Skeletal muscle cell (primary cell): ENCODE measurements around the gene CLCN1.
"Not testable (repeated sequence)": the region's sequence is repeated elsewhere in the genome, so short reads cannot be mapped to it uniquely, and the experiment has no call there.

Experiments used
- DNase-seq: peaks from one replicate; pipeline ENCODE4 v3.0.0-alpha.2; 2010; ENCODE audit warnings: low read depth
- H3K4me3 ChIP-seq: 2 replicates; pipeline ENCODE4 v1.5.1; 2011; ENCODE audit warnings: low read depth, mild to moderate bottlenecking, control low read depth, low read length, moderate library complexity

CLCN1 gene

GRCh38 chr7:143391462-143392404 is 75.8 kb downstream of the CLCN1 start:
- peak; percentile 59 for DNase-seq

GRCh38 chr7:143392427-143392826 is 76.5 kb downstream of the CLCN1 start:
- not testable (repeated sequence) for DNase-seq, H3K4me3 ChIP-seq

More at GRCh38 chr7:143391462-143392404, 75.8 kb downstream of the CLCN1 start:
- no peak overlapping the region for H3K4me3 ChIP-seq

GRCh38 chr7:143392875-143393266 is 77.0 kb downstream of the CLCN1 start:
- DNase-seq: no peak
- H3K4me3 ChIP-seq: no peak overlapping the region

- no peak overlapping the region for H3K4me3 ChIP-seq
- DNase-seq: no peak
Observed at GRCh38 chr7:143393267-143394041, 77.5 kb downstream of the CLCN1 start.

- no peak overlapping the region for H3K4me3 ChIP-seq
- DNase-seq: no peak
Observed at GRCh38 chr7:143394068-143394467, 78.2 kb downstream of the CLCN1 start.

- no peak for DNase-seq
- H3K4me3 ChIP-seq: no peak overlapping the region
Observed at GRCh38 chr7:143394777-143395176, 78.9 kb downstream of the CLCN1 start.

- no peak overlapping the region for H3K4me3 ChIP-seq
- no peak for DNase-seq
Observed at GRCh38 chr7:143395187-143396149, 79.6 kb downstream of the CLCN1 start.

- DNase-seq: no peak
Observed at GRCh38 chr7:143396182-143396581, 80.3 kb downstream of the CLCN1 start.

GRCh38 chr7:143396625-143397556 is 81.0 kb downstream of the CLCN1 start:
- DNase-seq: no peak
- no peak overlapping the region for H3K4me3 ChIP-seq

More at GRCh38 chr7:143396182-143396581, 80.3 kb downstream of the CLCN1 start:
- no peak overlapping the region for H3K4me3 ChIP-seq

GRCh38 chr7:143397710-143398530 is 82.0 kb downstream of the CLCN1 start:
- no peak overlapping the region for H3K4me3 ChIP-seq
- DNase-seq: no peak

- no peak for DNase-seq
- no peak overlapping the region for H3K4me3 ChIP-seq
Observed at GRCh38 chr7:143398616-143399015, 82.7 kb downstream of the CLCN1 start.

GRCh38 chr7:143399151-143399550 is 83.2 kb downstream of the CLCN1 start:
- DNase-seq: no peak
- H3K4me3 ChIP-seq: no peak overlapping the region

GRCh38 chr7:143399642-143400041 is 83.7 kb downstream of the CLCN1 start:
- H3K4me3 ChIP-seq: no peak overlapping the region
- no peak for DNase-seq

GRCh38 chr7:143401265-143401664 is 85.4 kb downstream of the CLCN1 start:
- H3K4me3 ChIP-seq: no peak overlapping the region
- no peak for DNase-seq
